BLaER1 (cell line): ENCODE data around the gene ZNF562.
"Not testable (repeated sequence)": the region's sequence is repeated elsewhere in the genome, so short reads cannot be mapped to it uniquely, and the experiment has no call there.

Experiments used
- H3K27ac ChIP-seq: shearing (Covaris generic); formaldehyde crosslinking; 2 replicates; pipeline ENCODE4 v1.8.1; 2022
- H3K27me3 ChIP-seq: shearing (Covaris generic); formaldehyde crosslinking; 2 replicates; pipeline ENCODE4 v1.8.1; 2022
- H3K36me3 ChIP-seq: shearing (Covaris generic); formaldehyde crosslinking; 2 replicates; pipeline ENCODE4 v1.8.1; 2022
- H3K4me1 ChIP-seq: shearing (Covaris generic); formaldehyde crosslinking; 2 replicates; pipeline ENCODE4 v1.8.1; 2022
- H3K4me2 ChIP-seq: shearing (Covaris generic); formaldehyde crosslinking; 2 replicates; pipeline ENCODE4 v1.8.1; 2022
- H3K4me3 ChIP-seq: shearing (Covaris generic); formaldehyde crosslinking; 2 replicates; pipeline ENCODE4 v1.8.1; 2022
- H3K9ac ChIP-seq: shearing (Covaris generic); formaldehyde crosslinking; 2 replicates; pipeline ENCODE4 v1.8.1; 2022
- H3K9me3 ChIP-seq: shearing (Covaris generic); formaldehyde crosslinking; 2 replicates; pipeline ENCODE4 v1.8.1; 2022
- H4K20me1 ChIP-seq: shearing (Covaris generic); formaldehyde crosslinking; 2 replicates; pipeline ENCODE4 v1.8.1; 2022
- Cebpa-rat ChIP-seq: shearing (Covaris generic); IDR thresholded peaks from 2 replicates; pipeline ENCODE4 v1.8.1; 2022

ZNF562 gene

GRCh38 chr19:9674663-9675357, at the start of gene ZNF562:
TSS of gene ZNF562 (minus strand) at chr19:9675100. CDS start at chr19:9660744, 14,356 bp downstream.
- Histone ChIP-seq H3K27ac (peak within 1 kb of the TSS; percentile 96), H3K4me1 (0 out of 2 replicates have a peak, but pooled peaks cover 4% of the 10 kb centered on the region), H3K9ac (peak within 1 kb of the TSS; percentile 97), H3K27me3 (no peaks in the 10 kb centered on the region), H3K4me3 (peak within 1 kb of the TSS; percentile 95), H3K9me3 (peaks cover 59% of the 10 kb centered on the region), H3K4me2 (peak within 1 kb of the TSS; percentile 75), H4K20me1 (no peaks in the 10 kb centered on the region), H3K36me3 (peaks cover 42% of the 10 kb centered on the region)
- TF ChIP-seq Cebpa-rat, result no peak

GRCh38 chr19:9724157-9724556, 49.3 kb upstream of the ZNF562 start:
- H3K4me2 ChIP-seq, result no peak overlapping the region
- TF ChIP-seq Cebpa-rat, result no peak
- no peaks in the 10 kb centered on the region for H3K27me3 ChIP-seq
- no peak overlapping the region for H3K4me3 ChIP-seq
- no peak overlapping the region for H3K27ac ChIP-seq
- H4K20me1 ChIP-seq, result no peaks in the 10 kb centered on the region
- H3K4me1 ChIP-seq, result peaks cover 8% of the 10 kb centered on the region
- H3K36me3 ChIP-seq, result no peaks in the 10 kb centered on the region
- H3K9me3 ChIP-seq, result peaks cover 25% of the 10 kb centered on the region
- no peak overlapping the region for H3K9ac ChIP-seq

DNA sequence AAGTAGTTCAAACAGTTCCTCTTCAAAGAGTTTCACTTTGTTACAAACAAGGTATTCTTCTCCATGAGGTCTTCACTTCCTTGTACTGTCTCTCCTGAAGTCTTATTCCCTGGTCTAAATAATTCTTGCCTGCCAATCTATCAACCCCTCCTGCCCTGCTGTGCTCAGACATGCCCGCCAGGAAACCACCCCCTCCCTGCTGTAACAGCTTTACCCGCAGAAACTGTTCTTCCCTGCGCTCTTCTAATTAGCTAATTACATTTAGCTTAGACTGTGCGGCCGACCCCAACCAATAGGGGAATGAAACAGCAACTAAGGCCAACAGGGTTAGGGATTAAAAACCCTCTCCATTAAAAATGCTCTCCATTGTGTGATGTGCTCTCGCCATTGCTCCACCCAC, 47.0 kb upstream of the ZNF562 start:
- no peaks in the 10 kb centered on the region for H3K27me3 ChIP-seq
- peaks cover 25% of the 10 kb centered on the region for H3K9me3 ChIP-seq
- H3K27ac ChIP-seq, result no peak overlapping the region
- H3K36me3 ChIP-seq, result no peaks in the 10 kb centered on the region
- no peak overlapping the region for H3K9ac ChIP-seq
- no peaks in the 10 kb centered on the region for H4K20me1 ChIP-seq
- no peak overlapping the region for H3K4me3 ChIP-seq
- peak overlapping the region; percentile 13; the same call in 1 of the 2 replicates for H3K4me2 ChIP-seq
- no peak for TF ChIP-seq Cebpa-rat
- peaks cover 8% of the 10 kb centered on the region for H3K4me1 ChIP-seq

- no peak overlapping the region for H3K9ac ChIP-seq
- no peak overlapping the region for H3K4me2 ChIP-seq
- TF ChIP-seq Cebpa-rat, result no peak
- no peak overlapping the region for H3K27ac ChIP-seq
- H3K4me1 ChIP-seq, result peaks cover 8% of the 10 kb centered on the region
- H3K9me3 ChIP-seq, result peaks cover 25% of the 10 kb centered on the region
- H3K4me3 ChIP-seq, result no peak overlapping the region
- H3K27me3 ChIP-seq, result no peaks in the 10 kb centered on the region
- H4K20me1 ChIP-seq, result no peaks in the 10 kb centered on the region
- no peaks in the 10 kb centered on the region for H3K36me3 ChIP-seq
Measured at GRCh38 chr19:9720541-9720940, 45.6 kb upstream of the ZNF562 start.

- no peak overlapping the region for H3K4me3 ChIP-seq
Measured at GRCh38 chr19:9711815-9712214, 36.9 kb upstream of the ZNF562 start.

GRCh38 chr19:9709305-9709704, 34.4 kb upstream of the ZNF562 start:
- H3K36me3 ChIP-seq, result no peaks in the 10 kb centered on the region
- no peak overlapping the region for H3K9ac ChIP-seq
- no peaks in the 10 kb centered on the region for H3K27me3 ChIP-seq
- peaks cover 4% of the 10 kb centered on the region; the same call in 1 of the 2 replicates for H3K4me1 ChIP-seq
- H4K20me1 ChIP-seq, result no peaks in the 10 kb centered on the region
- peaks cover 45% of the 10 kb centered on the region for H3K9me3 ChIP-seq
- H3K27ac ChIP-seq, result no peak overlapping the region
- no peak overlapping the region for H3K4me3 ChIP-seq
- no peak for TF ChIP-seq Cebpa-rat
- peak overlapping the region; percentile 18; the same call in 1 of the 2 replicates for H3K4me2 ChIP-seq

More at GRCh38 chr19:9711815-9712214, 36.9 kb upstream of the ZNF562 start:
- H3K27me3 ChIP-seq, result no peaks in the 10 kb centered on the region
- no peak overlapping the region for H3K4me2 ChIP-seq
- peaks cover 4% of the 10 kb centered on the region; the same call in 1 of the 2 replicates for H3K4me1 ChIP-seq
- peaks cover 45% of the 10 kb centered on the region for H3K9me3 ChIP-seq
- H3K9ac ChIP-seq, result no peak overlapping the region
- no peak overlapping the region for H3K27ac ChIP-seq
- no peak for TF ChIP-seq Cebpa-rat
- no peaks in the 10 kb centered on the region for H3K36me3 ChIP-seq
- H4K20me1 ChIP-seq, result no peaks in the 10 kb centered on the region

DNA sequence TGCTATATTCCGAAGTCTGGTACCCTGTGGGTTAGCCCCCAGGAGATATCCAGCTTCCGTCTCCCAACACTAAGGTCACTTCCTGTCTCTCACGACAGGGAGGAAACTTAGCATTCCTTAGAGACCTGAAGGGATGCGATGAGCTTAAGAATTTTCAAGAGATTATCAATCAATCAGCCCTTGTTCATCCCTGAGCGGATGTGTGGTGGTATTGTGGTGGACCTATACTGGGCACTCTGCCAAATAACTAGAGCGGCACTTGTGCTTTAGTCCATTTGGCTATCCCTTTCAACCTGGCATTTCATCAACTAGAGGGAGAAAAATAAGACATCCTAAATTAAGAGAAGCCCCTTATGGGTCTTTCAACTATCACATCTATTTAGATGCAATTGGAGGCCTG, 30.9 kb upstream of the ZNF562 start:
- H3K36me3 ChIP-seq, result no peaks in the 10 kb centered on the region

DNA sequence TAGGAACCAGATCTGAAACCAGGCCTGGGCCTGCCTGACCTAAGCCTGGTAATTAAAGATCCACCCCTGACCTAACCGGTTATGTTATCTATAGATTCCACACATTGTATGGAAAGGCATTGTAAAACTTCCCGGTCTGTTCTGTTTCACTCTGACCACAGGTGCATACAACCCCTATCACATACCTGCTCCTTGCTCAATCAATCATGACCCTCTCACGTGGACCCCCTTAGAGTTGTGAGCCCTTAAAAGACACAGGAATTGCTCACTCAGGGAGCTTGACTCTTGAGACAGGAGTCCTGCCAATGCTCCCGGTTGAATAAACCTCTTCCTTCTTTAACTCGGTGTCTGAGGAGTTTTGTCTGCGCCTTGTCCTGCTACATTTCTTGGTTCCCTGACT, 27.3 kb upstream of the ZNF562 start:
- Histone ChIP-seq H3K27me3 (no peaks in the 10 kb centered on the region), H3K36me3 (no peaks in the 10 kb centered on the region), H3K4me1 (no peaks in the 10 kb centered on the region), H3K4me3 (no peak overlapping the region), H3K9me3 (peaks cover 28% of the 10 kb centered on the region), H4K20me1 (no peaks in the 10 kb centered on the region), H3K4me2 (no peak overlapping the region), H3K27ac (no peak overlapping the region), H3K9ac (no peak overlapping the region)
- no peak for TF ChIP-seq Cebpa-rat

More for the DNA sequence above, 30.9 kb upstream of the ZNF562 start:
- peaks cover 21% of the 10 kb centered on the region for H3K9me3 ChIP-seq
- no peak overlapping the region for H3K4me2 ChIP-seq
- no peak for TF ChIP-seq Cebpa-rat
- H4K20me1 ChIP-seq, result no peaks in the 10 kb centered on the region
- H3K4me1 ChIP-seq, result peaks cover 4% of the 10 kb centered on the region; the same call in 1 of the 2 replicates
- H3K9ac ChIP-seq, result no peak overlapping the region
- H3K4me3 ChIP-seq, result no peak overlapping the region
- no peaks in the 10 kb centered on the region for H3K27me3 ChIP-seq
- no peak overlapping the region for H3K27ac ChIP-seq

- Histone ChIP-seq H3K4me3 (no peak overlapping the region), H3K4me1 (no peaks in the 10 kb centered on the region), H3K4me2 (no peak overlapping the region), H4K20me1 (no peaks in the 10 kb centered on the region), H3K36me3 (no peaks in the 10 kb centered on the region), H3K9ac (no peak overlapping the region), H3K27ac (no peak overlapping the region), H3K27me3 (no peaks in the 10 kb centered on the region), H3K9me3 (peaks cover 28% of the 10 kb centered on the region)
- TF ChIP-seq Cebpa-rat, result no peak
Measured at GRCh38 chr19:9700229-9700981, 25.5 kb upstream of the ZNF562 start.

DNA sequence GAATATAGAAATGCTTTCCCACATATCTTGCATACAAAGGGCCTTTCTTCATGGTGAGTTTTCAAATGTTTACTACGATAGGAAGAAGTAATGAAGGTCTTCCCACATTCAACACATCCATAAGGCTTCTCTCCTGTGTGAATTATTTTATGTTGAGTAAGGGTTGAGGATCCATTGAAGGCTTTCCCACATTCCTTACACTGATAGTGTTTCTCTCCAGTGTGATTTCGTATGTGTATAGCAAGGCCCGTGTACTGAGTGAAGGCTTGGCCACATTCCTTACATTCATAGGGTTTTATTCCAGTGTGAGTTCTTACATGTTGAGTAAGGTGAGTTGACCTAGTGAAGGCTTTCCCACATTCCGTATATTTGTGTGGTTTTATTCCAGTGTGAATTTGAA, 15.4 kb upstream of the ZNF562 start:
- H3K27ac ChIP-seq, H3K4me3 ChIP-seq, H3K36me3 ChIP-seq, H3K27me3 ChIP-seq, H3K4me1 ChIP-seq, H3K9ac ChIP-seq, H3K4me2 ChIP-seq, H4K20me1 ChIP-seq: not testable (repeated sequence)
- H3K9me3 ChIP-seq, result peaks cover 35% of the 10 kb centered on the region

- not testable (repeated sequence) for H3K27ac ChIP-seq, H3K9me3 ChIP-seq, H3K9ac ChIP-seq, H3K4me3 ChIP-seq, H3K27me3 ChIP-seq, H3K4me1 ChIP-seq, H3K4me2 ChIP-seq, H4K20me1 ChIP-seq, H3K36me3 ChIP-seq
Measured at GRCh38 chr19:9679996-9680395, 5.1 kb upstream of the ZNF562 start.

GRCh38 chr19:9675358-9675901, 530 bp upstream of the ZNF562 start:
- Histone ChIP-seq H3K9me3 (peaks cover 53% of the 10 kb centered on the region), H3K4me3 (peak overlapping the region; percentile 95), H3K4me2 (peak overlapping the region; percentile 75), H3K9ac (peak overlapping the region; percentile 97), H3K27ac (peak overlapping the region; percentile 96), H3K36me3 (peaks cover 36% of the 10 kb centered on the region)
- H3K4me1 ChIP-seq, H3K27me3 ChIP-seq, H4K20me1 ChIP-seq: not testable (repeated sequence)
